Astrocyte (in vitro differentiated cells and primary cell): ENCODE data around the gene FUT6. TPM values are rescaled to one million over a fixed set of nuclear protein-coding genes. Genes with fewer than 3 reads are reported as not detected.

Experiments used
- DNase-seq: peaks from one replicate; pipeline ENCODE4 v3.0.0-alpha.2; 2010; ENCODE audit warnings: low read depth
- FAIRE-seq: peaks from 2 replicates; lab custom pipeline; 2011; peaks lifted over from hg19 to GRCh38; lab: Jason Lieb, UNC
- H2AFZ ChIP-seq: 2 replicates; pipeline ENCODE4 v1.6.0; 2012; ENCODE audit warnings: low read depth, low read length, inconsistent platforms
- H3K27ac ChIP-seq: 2 replicates; pipeline ENCODE4 v1.5.1; 2011; ENCODE audit warnings: low read depth, low read length, inconsistent platforms
- H3K27me3 ChIP-seq: 2 replicates; pipeline ENCODE4 v1.6.0; 2011; ENCODE audit warnings: low read length, inconsistent platforms; ENCODE audit not compliant: insufficient read depth
- H3K36me3 ChIP-seq: 2 replicates; pipeline ENCODE4 v1.5.1; 2011; ENCODE audit warnings: low read length, inconsistent platforms; ENCODE audit not compliant: insufficient read depth
- H3K4me1 ChIP-seq: 2 replicates; pipeline ENCODE4 v1.5.1; 2011; ENCODE audit warnings: low read length, inconsistent platforms; ENCODE audit not compliant: insufficient read depth
- H3K4me2 ChIP-seq: 2 replicates; pipeline ENCODE4 v1.6.0; 2012; ENCODE audit warnings: low read length, inconsistent platforms
- H3K4me3 ChIP-seq: 2 replicates; pipeline ENCODE4 v1.5.1; 2011; ENCODE audit warnings: low read depth, mild to moderate bottlenecking, low read length, inconsistent platforms; ENCODE audit not compliant: insufficient read depth
- H3K79me2 ChIP-seq: 2 replicates; pipeline ENCODE4 v1.6.0; 2012; ENCODE audit warnings: mild to moderate bottlenecking, low read length, inconsistent platforms; ENCODE audit not compliant: insufficient read depth
- H3K9ac ChIP-seq: 2 replicates; pipeline ENCODE4 v1.6.0; 2012; ENCODE audit warnings: mild to moderate bottlenecking, low read length, inconsistent platforms
- H3K9me3 ChIP-seq: 2 replicates; pipeline ENCODE4 v1.5.1; 2012; ENCODE audit warnings: low read depth, mild to moderate bottlenecking, low read length, inconsistent platforms; ENCODE audit not compliant: insufficient read depth
- H4K20me1 ChIP-seq: 2 replicates; pipeline ENCODE4 v1.6.0; 2012; ENCODE audit warnings: low read length, inconsistent platforms; ENCODE audit not compliant: insufficient read depth
- H3K27ac Mint-ChIP-seq: one replicate; pipeline ENCODE4 v1.8.0; 2021; ENCODE audit warnings: mild to moderate bottlenecking, mixed read lengths; ENCODE audit not compliant: unreplicated experiment
- H3K27me3 Mint-ChIP-seq: one replicate; pipeline ENCODE4 v1.8.0; 2021; ENCODE audit warnings: low read depth, mixed read lengths; ENCODE audit not compliant: unreplicated experiment
- H3K36me3 Mint-ChIP-seq: one replicate; pipeline ENCODE4 v1.8.0; 2021; ENCODE audit warnings: low read depth, mixed read lengths; ENCODE audit not compliant: unreplicated experiment
- H3K4me1 Mint-ChIP-seq: one replicate; pipeline ENCODE4 v1.8.0; 2021; ENCODE audit warnings: low read depth, mixed read lengths; ENCODE audit not compliant: unreplicated experiment
- H3K4me3 Mint-ChIP-seq: one replicate; pipeline ENCODE4 v1.8.0; 2021; ENCODE audit warnings: mild to moderate bottlenecking, moderate library complexity, mixed read lengths; ENCODE audit not compliant: unreplicated experiment
- H3K9me3 Mint-ChIP-seq: one replicate; pipeline ENCODE4 v1.8.0; 2021; ENCODE audit warnings: mild to moderate bottlenecking, mixed read lengths; ENCODE audit not compliant: unreplicated experiment
- CTCF ChIP-seq: IDR thresholded peaks from 2 replicates; pipeline ENCODE4 v1.5.1; 2011; ENCODE audit warnings: low read depth, mild to moderate bottlenecking, inconsistent platforms, low read length, moderate library complexity; ENCODE audit not compliant: insufficient read depth
- EZH2 ChIP-seq: IDR thresholded peaks from 2 replicates; pipeline ENCODE4 v1.6.1; 2012; ENCODE audit warnings: mild to moderate bottlenecking, low read length, inconsistent platforms; ENCODE audit not compliant: insufficient read depth
- total RNA-seq: library from RNA; stranded (reverse); gene quantifications from 2 replicates; pipeline ENCODE4 v1.2.1, GENCODE V29; 2021

Gene FUT6
- total RNA-seq, 1 donor from 2014 or later = 0.09 TPM

- Mint-ChIP-seq H3K4me3 (no peak overlapping the region), H3K36me3 (peaks cover 2% of the 10 kb centered on the region), H3K9me3 (peaks cover 4% of the 10 kb centered on the region), H3K27me3 (peaks cover 9% of the 10 kb centered on the region), H3K27ac (no peak overlapping the region), H3K4me1 (peaks cover 9% of the 10 kb centered on the region)
- DNase-seq (no peak), FAIRE-seq (no peak)
- Histone ChIP-seq H4K20me1 (no peaks in the 10 kb centered on the region), H3K36me3 (no peaks in the 10 kb centered on the region), H3K4me3 (no peak overlapping the region), H3K27ac (no peak overlapping the region), H3K27me3 (peaks cover 3% of the 10 kb centered on the region), H3K9ac (no peak overlapping the region), H3K9me3 (no peaks in the 10 kb centered on the region), H3K4me2 (no peak overlapping the region), H3K4me1 (peaks cover 7% of the 10 kb centered on the region), H2AFZ (no peak overlapping the region), H3K79me2 (no peaks in the 10 kb centered on the region)
- TF ChIP-seq EZH2 = no peak
- no peak for TF ChIP-seq CTCF
Measured at GRCh38 chr19:5882421-5882968, 43.0 kb upstream of the FUT6 start.

GRCh38 chr19:5881543-5882299, 42.2 kb upstream of the FUT6 start:
- no peak overlapping the region for H3K4me3 ChIP-seq
- no peaks in the 10 kb centered on the region for H3K79me2 ChIP-seq
- H3K9me3 Mint-ChIP-seq = peaks cover 4% of the 10 kb centered on the region
- peaks cover 3% of the 10 kb centered on the region for H3K27me3 ChIP-seq
- H3K4me1 Mint-ChIP-seq = peaks cover 9% of the 10 kb centered on the region
- no peak overlapping the region for H3K27ac ChIP-seq
- no peak overlapping the region for H3K9ac ChIP-seq
- H3K4me2 ChIP-seq = no peak overlapping the region
- H4K20me1 ChIP-seq = no peaks in the 10 kb centered on the region
- no peak for TF ChIP-seq EZH2
- TF ChIP-seq CTCF = no peak
- no peak overlapping the region for H2AFZ ChIP-seq
- DNase-seq (no peak), FAIRE-seq (no peak)
- no peaks in the 10 kb centered on the region for H3K36me3 ChIP-seq
- H3K36me3 Mint-ChIP-seq = peaks cover 2% of the 10 kb centered on the region
- H3K27ac Mint-ChIP-seq = no peak overlapping the region
- peaks cover 8% of the 10 kb centered on the region for H3K27me3 Mint-ChIP-seq
- H3K4me3 Mint-ChIP-seq = no peak overlapping the region
- H3K9me3 ChIP-seq = no peaks in the 10 kb centered on the region
- peaks cover 7% of the 10 kb centered on the region for H3K4me1 ChIP-seq

GRCh38 chr19:5880604-5881078, 41.1 kb upstream of the FUT6 start:
- no peak for FAIRE-seq
- peak; percentile 57 for DNase-seq
- H3K27ac ChIP-seq = no peak overlapping the region
- no peaks in the 10 kb centered on the region for H3K9me3 ChIP-seq
- Mint-ChIP-seq H3K4me3 (no peak overlapping the region), H3K9me3 (peaks cover 4% of the 10 kb centered on the region), H3K27ac (no peak overlapping the region), H3K36me3 (peaks cover 2% of the 10 kb centered on the region), H3K4me1 (peaks cover 9% of the 10 kb centered on the region), H3K27me3 (peaks cover 6% of the 10 kb centered on the region)
- no peaks in the 10 kb centered on the region for H3K79me2 ChIP-seq
- peaks cover 7% of the 10 kb centered on the region for H3K4me1 ChIP-seq
- H2AFZ ChIP-seq = peak overlapping the region; percentile 41
- no peak overlapping the region for H3K9ac ChIP-seq
- H3K4me2 ChIP-seq = peak overlapping the region; percentile 35
- no peak overlapping the region for H3K4me3 ChIP-seq
- TF ChIP-seq CTCF = no peak
- TF ChIP-seq EZH2 = no peak
- H3K36me3 ChIP-seq = no peaks in the 10 kb centered on the region
- peaks cover 3% of the 10 kb centered on the region for H3K27me3 ChIP-seq
- no peaks in the 10 kb centered on the region for H4K20me1 ChIP-seq
